ENCODE results near the gene DRG2. TPM values are rescaled to one million over a fixed set of nuclear protein-coding genes. Genes with fewer than 3 reads are reported as not detected.

DRG2 gene
- total and polyA plus RNA-seq, 2 of the 8 experiments (the other 6 are each of a cell fraction or from before 2014, with no cell fraction given), result 44.6 to 47.8 TPM

DNA sequence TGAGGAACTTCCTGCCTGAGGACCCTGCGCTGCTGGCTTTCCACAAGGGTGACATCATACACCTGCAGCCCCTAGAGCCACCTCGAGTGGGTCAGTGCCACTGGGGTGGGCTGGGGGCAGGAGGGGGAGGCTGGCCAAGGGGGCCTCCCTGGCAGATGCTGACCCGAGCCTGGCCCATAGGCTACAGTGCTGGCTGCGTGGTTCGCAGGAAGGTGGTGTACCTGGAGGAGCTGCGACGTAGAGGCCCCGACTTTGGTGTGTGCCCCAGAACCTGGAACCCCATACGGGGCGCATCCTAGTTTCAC lies 69.2 kb downstream of the DRG2 start:
- no peak overlapping the region for H2AFZ ChIP-seq (ENCODE audit: low read length)
- H4K20me1 ChIP-seq (replicated peaks in 1 of 2; ENCODE audit: control insufficient read depth in 1 of 2, insufficient read depth in 2 of 2, low read length in 2 of 2), result no peaks in the 10 kb centered on the region
- DNase-seq (ENCODE audit: low read depth in 1 of 2, low spot score in 2 of 2) (no peak), FAIRE-seq (no peak)
- H3K23ac ChIP-seq (ENCODE audit: insufficient read length), result no peak overlapping the region
- 0 out of 2 replicates have a peak overlapping the region, but pooled peaks have one; percentile 41 for H2BK5ac ChIP-seq (ENCODE audit: low read depth, low read length)
- no peaks in the 10 kb centered on the region for H3K9me3 ChIP-seq (ENCODE audit: insufficient read depth in 2 of 2, low read depth in 1 of 2, low read length in 1 of 2)
- no peak overlapping the region for H4K5ac ChIP-seq (ENCODE audit: insufficient read length, low read depth, low read length)
- no peaks in the 10 kb centered on the region for H3K79me1 ChIP-seq (ENCODE audit: low read depth, low read length)
- H3K4me2 ChIP-seq (ENCODE audit: insufficient read depth in 1 of 2, low read depth in 2 of 2, low read length in 2 of 2), result no peak overlapping the region
- peak overlapping the region; percentile 35; the same call in 1 of the 2 replicates for H2BK12ac ChIP-seq (ENCODE audit: low read depth, low read length)
- H3K79me2 ChIP-seq (ENCODE audit: control insufficient read depth in 1 of 2, insufficient read depth in 2 of 2, low read length in 2 of 2), result no peaks in the 10 kb centered on the region
- peaks cover 4% of the 10 kb centered on the region; the same call in 1 of the 2 replicates for H3K23me2 ChIP-seq (ENCODE audit: low read depth, low read length)
- no peak overlapping the region for H4K91ac ChIP-seq (replicated peaks; ENCODE audit: insufficient read length, low read length)
- H2BK120ac ChIP-seq (replicated peaks; ENCODE audit: low read depth, low read length), result peak overlapping the region; percentile 10
- 89% methylated on average over 8 of the region's 10 CpGs; no CpG with 5 or more reads in 1 of the 2 experiments for WGBS, 2 experiments (ENCODE audit: extremely low coverage in 1 of 2, insufficient coverage in 1 of 2, insufficient read length in 1 of 2, insufficient replicate concordance in 2 of 2, low coverage in 1 of 2, low lambda C conversion rate in 2 of 2, missing lambda C conversion rate in 1 of 2)
- ChIA-PET CTCF (ENCODE audit: partially characterized antibody) (interaction anchor here (10.9 kb wide), 1 partner anchor 15 kb away, joined by 141 read pairs; no protein-coding TSS in a partner anchor), POLR2A (ENCODE audit: partially characterized antibody) (interaction anchor here (1.8 kb wide), 1 partner anchor 29 kb away, joined by 5 read pairs; no protein-coding TSS in a partner anchor)
- 0 out of 2 replicates have a peak overlapping the region, but pooled peaks have one; percentile 7 for H2BK15ac ChIP-seq (ENCODE audit: low read length)
- no peaks in the 10 kb centered on the region for H3K36me3 ChIP-seq (ENCODE audit: control insufficient read depth in 2 of 4, insufficient read depth in 4 of 4, low read length in 3 of 4)
- no peak overlapping the region for H3K14ac ChIP-seq (ENCODE audit: insufficient read length)
- peaks cover 2 to 19% (median 10%) of the 10 kb centered on the region in 4 experiments for H3K4me1 ChIP-seq (replicated peaks in 1 of 4; ENCODE audit: control insufficient read depth in 3 of 4, insufficient read depth in 4 of 4, low read length in 3 of 4)
- no peak overlapping the region for H3K4ac ChIP-seq (replicated peaks; ENCODE audit: insufficient read length, low read depth, low read length)
- H3K56ac ChIP-seq (replicated peaks; ENCODE audit: insufficient read length, low read depth, low read length), result no peak overlapping the region
- no peak overlapping the region for H3K4me3 ChIP-seq (ENCODE audit: extremely low read depth in 1 of 4, insufficient read depth in 2 of 4, low read depth in 3 of 4, low read length in 4 of 4)
- no peak overlapping the region for H2BK20ac ChIP-seq (ENCODE audit: low read length)
- H3K9ac ChIP-seq (replicated peaks in 1 of 4; ENCODE audit: extremely low read depth in 1 of 4, low read depth in 3 of 4, low read length in 3 of 4), result no peak overlapping the region
- H4K8ac ChIP-seq (ENCODE audit: extremely low read depth, insufficient read depth, low read length), result no peak overlapping the region; the same call in 1 of the 2 replicates
- H3K27ac ChIP-seq (ENCODE audit: low read depth, low read length), result no peak overlapping the region
- no peak overlapping the region for H3K18ac ChIP-seq (ENCODE audit: extremely low read depth, low read length)
- H2AK5ac ChIP-seq (ENCODE audit: low read depth, low read length), result 0 out of 2 replicates have a peak overlapping the region, but pooled peaks have one; percentile 48
- no peaks in the 10 kb centered on the region; a peak in 1 of 7 replicates for H3K27me3 ChIP-seq (replicated peaks in 1 of 4; ENCODE audit: control insufficient read depth in 3 of 4, extremely low read depth in 1 of 4, insufficient read depth in 3 of 4, low read length in 3 of 4)
